A549 (cell line): ENCODE results near the gene RGS6. TPM values are rescaled to one million over a fixed set of nuclear protein-coding genes. Genes with fewer than 3 reads are reported as not detected.

Source experiments
- ATAC-seq, 2 experiments: fragments of 200-7000 bp in 1 of 2; fragments of >200 bp in 1 of 2; cut with Nextera tagmentation in 1 of 2; cut with Tn5 transposase in 1 of 2; 3 replicates each; pipeline versions ENCODE4 v1.8.0 to v1.9.1; 2018 to 2020; ENCODE audit warnings: mild to moderate bottlenecking in 1 of 2, moderate library complexity in 1 of 2
- CTCF ChIA-PET: fragments of 300-600 bp; sonication (Branson Sonifier 250); formaldehyde crosslinking; extraction: SDS; loops from one replicate; lab custom pipeline; 2021; ENCODE audit warnings: antibody characterized with exemption, inconsistent platforms; lab: Yijun Ruan, JAX
- POLR2A ChIA-PET: fragments of 350-600 bp; formaldehyde crosslinking; extraction: SDS; loops from one replicate; lab custom pipeline; 2021; ENCODE audit warnings: antibody characterized with exemption, inconsistent platforms; lab: Yijun Ruan, JAX
- DNase-seq, 2 experiments: peaks; one replicate each; pipeline versions ENCODE4 v3.0.0 to v3.0.0-alpha.2; 2011 to 2016; ENCODE audit warnings: low read depth in 1 of 2, low spot score in 1 of 2
- FAIRE-seq: peaks from 2 replicates; lab custom pipeline; 2011; peaks lifted over from hg19 to GRCh38; lab: Jason Lieb, UNC
- H3K27ac ChIP-seq, 2 experiments: fragments of >200 bp; sonication (Bioruptor Twin); formaldehyde crosslinking; 3 replicates each; pipeline ENCODE4 v1.5.1; 2016 to 2017
- H3K4me1 ChIP-seq: fragments of >200 bp; sonication (Bioruptor Twin); formaldehyde crosslinking; 3 replicates; pipeline ENCODE4 v1.6.1; 2016
- H3K4me2 ChIP-seq: fragments of >200 bp; sonication (Bioruptor Twin); formaldehyde crosslinking; 3 replicates; pipeline ENCODE4 v1.6.1; 2016
- H3K4me3 ChIP-seq: fragments of >200 bp; sonication (Bioruptor Twin); formaldehyde crosslinking; 3 replicates; pipeline ENCODE4 v1.5.1; 2016
- H3K9me3 ChIP-seq: fragments of >200 bp; sonication (Bioruptor Twin); formaldehyde crosslinking; 3 replicates; pipeline ENCODE4 v1.6.1; 2016
- BHLHE40 ChIP-seq: IDR thresholded peaks from 2 replicates; pipeline ENCODE4 v1.6.1; 2012; ENCODE audit warnings: low read depth, low read length, inconsistent platforms
- CBX8 ChIP-seq: fragments of 200-600 bp; sonication (generic); IDR thresholded peaks from 2 replicates; pipeline ENCODE4 v1.6.1; 2016
- CHD2 ChIP-seq: fragments of 150-350 bp; IDR thresholded peaks from 2 replicates; pipeline ENCODE4 v1.6.1; 2014; ENCODE audit warnings: low read length; ENCODE audit not compliant: partially characterized antibody
- CHD4 ChIP-seq: fragments of 200-600 bp; sonication (generic); IDR thresholded peaks from 2 replicates; pipeline ENCODE4 v1.6.1; 2016; ENCODE audit warnings: antibody characterized with exemption, mild to moderate bottlenecking, borderline replicate concordance
- EHF ChIP-seq: fragments of 250-450 bp; sonication (Bioruptor Pico); IDR thresholded peaks from 2 replicates; pipeline ENCODE4 v1.5.0; 2020; ENCODE audit warnings: mild to moderate bottlenecking
- EHMT2 ChIP-seq: fragments of 200-600 bp; sonication (generic); IDR thresholded peaks from 2 replicates; pipeline ENCODE4 v1.6.1; 2016; ENCODE audit warnings: antibody characterized with exemption, low read depth, mild to moderate bottlenecking, moderate library complexity
- ESRRA ChIP-seq: fragments of 150-350 bp; IDR thresholded peaks from 2 replicates; pipeline ENCODE4 v1.6.1; 2014; ENCODE audit warnings: mild to moderate bottlenecking, low read length, borderline replicate concordance
- FOSL2 ChIP-seq, 2 experiments: fragments of 450-650 bp in 1 of 2; fragments of >200 bp in 1 of 2; sonication (Bioruptor Twin) in 1 of 2; formaldehyde crosslinking; IDR thresholded peaks; 2 replicates each; pipeline versions ENCODE4 v1.5.0 to v1.6.1; 2016 to 2020; ENCODE audit warnings: mild to moderate bottlenecking in 1 of 2, moderate library complexity in 1 of 2
- GATA3 ChIP-seq: IDR thresholded peaks from 2 replicates; pipeline ENCODE4 v1.6.1; 2012; ENCODE audit warnings: borderline replicate concordance
- HDAC2 ChIP-seq: fragments of 200-600 bp; sonication (generic); IDR thresholded peaks from 2 replicates; pipeline ENCODE4 v1.6.1; 2016
- HEYL ChIP-seq: fragments of 250-450 bp; sonication (Bioruptor Pico); IDR thresholded peaks from 2 replicates; pipeline ENCODE4 v1.8.0; 2021; ENCODE audit warnings: mild to moderate bottlenecking, moderate library complexity
- HOXA7 ChIP-seq: fragments of 250-450 bp; sonication (Bioruptor Pico); IDR thresholded peaks from 2 replicates; pipeline ENCODE4 v1.5.0; 2020; ENCODE audit warnings: mild to moderate bottlenecking, moderate library complexity
- HOXB13 ChIP-seq: fragments of 250-450 bp; sonication (Bioruptor Pico); IDR thresholded peaks from 2 replicates; pipeline ENCODE4 v1.5.0; 2020; ENCODE audit warnings: low read depth, mild to moderate bottlenecking, moderate library complexity
- JUN ChIP-seq, 2 experiments: fragments of >200 bp; sonication (Bioruptor Twin); formaldehyde crosslinking; IDR thresholded peaks; 2 replicates in 1 of 2; 3 replicates in 1 of 2; pipeline ENCODE4 v1.6.1; 2016 to 2017
- KDM1A ChIP-seq: fragments of 200-600 bp; sonication (generic); IDR thresholded peaks from 2 replicates; pipeline ENCODE4 v1.6.1; 2016; ENCODE audit warnings: low read depth, mild to moderate bottlenecking
- KDM5A ChIP-seq: fragments of 200-600 bp; sonication (generic); IDR thresholded peaks from 2 replicates; pipeline ENCODE4 v1.6.1; 2016; ENCODE audit warnings: antibody characterized with exemption, mild to moderate bottlenecking
- MAFK ChIP-seq: fragments of 450-650 bp; IDR thresholded peaks from 2 replicates; pipeline ENCODE4 v1.6.1; 2014; ENCODE audit not compliant: partially characterized antibody
- PBX3 ChIP-seq: IDR thresholded peaks from 2 replicates; pipeline ENCODE4 v1.6.1; 2012
- POLR2A ChIP-seq: IDR thresholded peaks from 2 replicates; pipeline ENCODE4 v1.6.1; 2012; ENCODE audit warnings: mild to moderate bottlenecking, low read length
- POLR2AphosphoS2 ChIP-seq: conservative IDR thresholded peaks from 2 replicates; pipeline ENCODE4 v1.6.1; 2012; ENCODE audit warnings: low read length, improper control_type of control experiment, inconsistent platforms
- RNF2 ChIP-seq: fragments of 200-600 bp; sonication (generic); IDR thresholded peaks from 2 replicates; pipeline ENCODE4 v1.6.1; 2016; ENCODE audit warnings: low read depth, mild to moderate bottlenecking, antibody characterized with exemption, moderate library complexity, borderline replicate concordance
- SMC3 ChIP-seq: fragments of >200 bp; sonication (Bioruptor Twin); formaldehyde crosslinking; IDR thresholded peaks from 3 replicates; pipeline ENCODE4 v1.6.1; 2018; ENCODE audit warnings: inconsistent platforms
- SREBF2 ChIP-seq: fragments of 450-650 bp; IDR thresholded peaks from 2 replicates; pipeline ENCODE4 v1.6.1; 2014; ENCODE audit warnings: mild to moderate bottlenecking, moderate library complexity
- TP53 ChIP-seq: fragments of 250-450 bp; sonication (Bioruptor Pico); IDR thresholded peaks from 2 replicates; pipeline ENCODE4 v1.5.0; 2021; ENCODE audit warnings: mild to moderate bottlenecking, moderate library complexity
- ZNF302 ChIP-seq: fragments of 250-450 bp; sonication (Bioruptor Pico); IDR thresholded peaks from 2 replicates; pipeline ENCODE4 v1.9.0; 2021; ENCODE audit warnings: inconsistent platforms, mild to moderate bottlenecking, moderate library complexity
- WGBS: methylation state at CpG from one replicate; pipeline ENCODE4 v1.1.6; 2017; ENCODE audit errors: missing lambda C conversion rate; 5-methylcytosine and 5-hydroxymethylcytosine counted together
- polyA plus RNA-seq, 4 experiments: library from polyadenylated mRNA; depleted of rRNA in 3 of 4; stranded (reverse); fragments of >200 nt; fragmentation: RNase III in 1 of 4; extraction: RNeasy Plus Mini Kit Qiagen cat#74134 plus additional on column Dnase treatment in 1 of 4; gene quantifications; 2 replicates in 3 of 4; 3 replicates in 1 of 4; pipeline ENCODE4 v1.2.3, GENCODE V29; 2011 to 2017
- TF ChIP-seq, protein P1 (sequence below): fragments of >200 bp; sonication (Bioruptor Twin); formaldehyde crosslinking; IDR thresholded peaks from 3 replicates; pipeline ENCODE4 v1.5.1; 2016
- TF ChIP-seq, protein P2 (sequence below): fragments of 250-450 bp; sonication (Bioruptor Pico); IDR thresholded peaks from 2 replicates; pipeline ENCODE4 v1.5.0; 2020; ENCODE audit warnings: low read depth, mild to moderate bottlenecking, moderate library complexity
- TF ChIP-seq, protein P3 (sequence below): IDR thresholded peaks from 2 replicates; pipeline ENCODE4 v1.6.1; 2012

The RGS6 gene
- polyA plus RNA-seq, 2 of the 4 experiments (the other 2 are of a cell fraction): not detected

GRCh38 chr14:71942904-71943694, 10.9 kb downstream of the RGS6 start:
- FAIRE-seq: no peak
- H3K4me1 ChIP-seq: no peaks in the 10 kb centered on the region
- no peak for ATAC-seq
- 2% methylated on average over 4 of the region's 4 CpGs for WGBS
- ChIA-PET CTCF (no interaction called here), POLR2A (no interaction called here)
- TF ChIP-seq FOSL2 (IDR thresholded peaks at IDR 0.05) (no peak), FOSL2 (CRISPR knock-in tag; IDR thresholded peaks at IDR 0.05) (no peak), EHF (CRISPR knock-in tag) (no peak), CBX8 (no peak), HDAC2 (no peak), BHLHE40 (no peak), CHD4 (no peak), POLR2AphosphoS2 (no peak), POLR2A (no peak), KDM5A (no peak)
- TF ChIP-seq, protein P1, sequence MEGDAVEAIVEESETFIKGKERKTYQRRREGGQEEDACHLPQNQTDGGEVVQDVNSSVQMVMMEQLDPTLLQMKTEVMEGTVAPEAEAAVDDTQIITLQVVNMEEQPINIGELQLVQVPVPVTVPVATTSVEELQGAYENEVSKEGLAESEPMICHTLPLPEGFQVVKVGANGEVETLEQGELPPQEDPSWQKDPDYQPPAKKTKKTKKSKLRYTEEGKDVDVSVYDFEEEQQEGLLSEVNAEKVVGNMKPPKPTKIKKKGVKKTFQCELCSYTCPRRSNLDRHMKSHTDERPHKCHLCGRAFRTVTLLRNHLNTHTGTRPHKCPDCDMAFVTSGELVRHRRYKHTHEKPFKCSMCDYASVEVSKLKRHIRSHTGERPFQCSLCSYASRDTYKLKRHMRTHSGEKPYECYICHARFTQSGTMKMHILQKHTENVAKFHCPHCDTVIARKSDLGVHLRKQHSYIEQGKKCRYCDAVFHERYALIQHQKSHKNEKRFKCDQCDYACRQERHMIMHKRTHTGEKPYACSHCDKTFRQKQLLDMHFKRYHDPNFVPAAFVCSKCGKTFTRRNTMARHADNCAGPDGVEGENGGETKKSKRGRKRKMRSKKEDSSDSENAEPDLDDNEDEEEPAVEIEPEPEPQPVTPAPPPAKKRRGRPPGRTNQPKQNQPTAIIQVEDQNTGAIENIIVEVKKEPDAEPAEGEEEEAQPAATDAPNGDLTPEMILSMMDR: no peak
- DNase-seq: no peak
- no peak overlapping the region for H3K4me3 ChIP-seq
- no peak overlapping the region for H3K4me2 ChIP-seq
- 0 out of 3 replicates have a peak, but pooled peaks cover 4% of the 10 kb centered on the region for H3K9me3 ChIP-seq
- no peak overlapping the region for H3K27ac ChIP-seq

GRCh38 chr14:71943695-71944018, 11.4 kb downstream of the RGS6 start:
- CTCF ChIA-PET: no interaction called here
- 0 out of 3 replicates have a peak, but pooled peaks cover 4% of the 10 kb centered on the region for H3K9me3 ChIP-seq
- H3K27ac ChIP-seq: no peak overlapping the region
- H3K4me3 ChIP-seq: no peak overlapping the region
- no peak for ATAC-seq
- POLR2A ChIA-PET: no interaction called here
- TF ChIP-seq GATA3 (no peak), KDM1A (no peak), HOXA7 (no peak), EHMT2 (no peak), PBX3 (no peak), CHD2 (no peak), HEYL (no peak), JUN (IDR thresholded peaks at IDR 0.05) (no peak), CBX8 (no peak), POLR2AphosphoS2 (no peak), TP53 (CRISPR knock-in tag) (no peak)
- TF ChIP-seq, protein P2, sequence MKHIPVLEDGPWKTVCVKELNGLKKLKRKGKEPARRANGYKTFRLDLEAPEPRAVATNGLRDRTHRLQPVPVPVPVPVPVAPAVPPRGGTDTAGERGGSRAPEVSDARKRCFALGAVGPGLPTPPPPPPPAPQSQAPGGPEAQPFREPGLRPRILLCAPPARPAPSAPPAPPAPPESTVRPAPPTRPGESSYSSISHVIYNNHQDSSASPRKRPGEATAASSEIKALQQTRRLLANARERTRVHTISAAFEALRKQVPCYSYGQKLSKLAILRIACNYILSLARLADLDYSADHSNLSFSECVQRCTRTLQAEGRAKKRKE (CRISPR knock-in tag): no peak
- DNase-seq: no peak
- H3K4me2 ChIP-seq: no peak overlapping the region
- no peaks in the 10 kb centered on the region for H3K4me1 ChIP-seq
- WGBS: 0% methylated on average over 1 of the region's 1 CpG
- FAIRE-seq: no peak

- no peak overlapping the region for H3K27ac ChIP-seq
- WGBS: 7% methylated on average over 5 of the region's 5 CpGs
- FAIRE-seq: no peak
- H3K4me2 ChIP-seq: no peak overlapping the region
- POLR2A ChIA-PET: no interaction called here
- no peaks in the 10 kb centered on the region for H3K9me3 ChIP-seq
- no peak for TF ChIP-seq RNF2
- TF ChIP-seq SREBF2: no peak
- no peak for TF ChIP-seq SMC3
- TF ChIP-seq MAFK: no peak
- TF ChIP-seq EHMT2: no peak
- no peak for TF ChIP-seq FOSL2 (IDR thresholded peaks at IDR 0.05)
- no peak for TF ChIP-seq FOSL2 (CRISPR knock-in tag; IDR thresholded peaks at IDR 0.05)
- TF ChIP-seq, protein P3, sequence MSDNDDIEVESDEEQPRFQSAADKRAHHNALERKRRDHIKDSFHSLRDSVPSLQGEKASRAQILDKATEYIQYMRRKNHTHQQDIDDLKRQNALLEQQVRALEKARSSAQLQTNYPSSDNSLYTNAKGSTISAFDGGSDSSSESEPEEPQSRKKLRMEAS: no peak
- TF ChIP-seq PBX3: no peak
- TF ChIP-seq ESRRA: no peak
- TF ChIP-seq HOXB13: no peak
- no peak for TF ChIP-seq POLR2A
- TF ChIP-seq ZNF302 (CRISPR knock-in tag): no peak
- TF ChIP-seq, all 56 proteins: peak for 0
- no peak overlapping the region for H3K4me3 ChIP-seq
- H3K4me1 ChIP-seq: no peaks in the 10 kb centered on the region
- DNase-seq: no peak
- CTCF ChIA-PET: no interaction called here
- ATAC-seq: no peak
Measured at GRCh38 chr14:71947947-71948500, 15.8 kb downstream of the RGS6 start.
